NCI-H1436 (cell line): ENCODE data around the gene AGO3.

Experiments used
- DNase-seq: peaks from one replicate; lab custom pipeline; 2025; lab: John Stamatoyannopoulos, UW

The AGO3 gene

DNA sequence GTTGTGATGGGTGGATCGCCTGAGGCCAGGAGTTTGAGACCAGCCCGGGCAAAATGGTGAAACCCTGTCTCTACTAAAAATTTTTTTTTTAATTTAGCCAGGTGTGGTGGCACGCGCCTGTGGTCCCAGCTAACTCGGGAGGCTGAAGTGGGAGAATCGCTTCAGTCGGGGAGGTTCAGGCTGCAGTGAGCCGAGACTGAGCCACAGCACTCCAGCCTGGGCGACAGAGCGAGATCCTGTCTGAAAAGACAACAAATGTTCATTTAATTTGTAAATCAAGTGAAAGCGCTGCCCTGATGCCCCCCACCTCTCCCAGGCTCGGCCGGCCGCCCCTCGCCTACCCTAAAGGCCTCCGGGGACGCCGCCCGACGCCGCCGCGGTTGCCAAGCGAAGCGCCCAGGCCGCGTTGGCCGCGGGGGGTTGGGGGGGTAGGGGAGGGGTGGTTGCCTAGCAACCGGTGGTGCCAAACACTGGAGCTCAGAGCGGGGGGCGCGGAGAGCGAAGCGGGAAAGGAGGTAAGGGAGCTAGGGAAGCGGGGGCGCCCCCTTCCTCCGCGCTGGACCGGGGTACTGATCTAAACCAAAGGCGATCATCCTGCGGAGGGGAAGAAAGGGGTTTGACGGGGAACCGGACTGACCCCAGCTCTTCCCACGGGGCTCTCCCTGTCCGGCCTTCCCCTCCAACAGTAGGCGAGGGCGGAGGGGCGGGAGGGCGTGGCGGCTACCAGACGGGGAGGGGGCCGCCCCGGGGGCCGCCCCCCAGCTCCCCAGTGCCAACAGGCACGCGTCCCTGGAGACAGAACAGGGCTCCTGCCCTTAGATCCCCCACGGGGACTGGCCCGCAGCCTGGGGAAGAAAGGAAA, 153.0 kb downstream of the AGO3 start, which contains the start of gene TEKT2:
Gene TEKT2 (plus strand): TSS at position 460 of the 862 bp plus-strand sequence. CDS start 828 bp downstream, outside the sequence.
- peak; percentile 89 for DNase-seq

DNA sequence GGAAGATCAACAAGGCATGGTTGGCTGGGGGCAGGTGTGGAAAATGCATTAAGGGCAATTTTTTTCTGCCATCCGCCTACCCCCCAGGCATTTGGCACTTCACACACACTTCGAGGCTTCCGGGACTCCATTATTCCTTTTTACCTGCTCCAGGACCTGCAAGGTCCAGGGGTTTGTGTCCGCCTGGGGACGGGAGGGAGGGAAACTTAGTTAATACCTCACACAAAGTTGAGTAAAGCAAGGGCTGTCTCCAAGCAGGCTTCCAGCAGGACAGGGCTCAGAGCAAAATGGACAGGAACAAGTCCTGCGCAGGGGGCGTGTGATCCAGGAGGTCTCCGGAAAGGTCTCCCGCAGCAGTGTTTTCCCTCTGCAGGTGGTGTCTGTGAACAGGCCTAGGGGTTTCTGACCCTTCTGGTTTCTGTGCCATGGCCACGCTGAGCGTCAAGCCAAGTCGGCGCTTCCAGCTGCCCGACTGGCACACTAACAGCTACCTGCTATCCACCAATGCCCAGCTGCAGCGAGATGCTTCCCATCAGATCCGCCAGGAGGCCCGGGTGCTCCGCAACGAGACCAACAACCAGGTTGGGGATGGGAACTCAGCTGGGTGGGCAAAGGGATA, 153.7 kb downstream of the AGO3 start:
- DNase-seq = no peak

DNA sequence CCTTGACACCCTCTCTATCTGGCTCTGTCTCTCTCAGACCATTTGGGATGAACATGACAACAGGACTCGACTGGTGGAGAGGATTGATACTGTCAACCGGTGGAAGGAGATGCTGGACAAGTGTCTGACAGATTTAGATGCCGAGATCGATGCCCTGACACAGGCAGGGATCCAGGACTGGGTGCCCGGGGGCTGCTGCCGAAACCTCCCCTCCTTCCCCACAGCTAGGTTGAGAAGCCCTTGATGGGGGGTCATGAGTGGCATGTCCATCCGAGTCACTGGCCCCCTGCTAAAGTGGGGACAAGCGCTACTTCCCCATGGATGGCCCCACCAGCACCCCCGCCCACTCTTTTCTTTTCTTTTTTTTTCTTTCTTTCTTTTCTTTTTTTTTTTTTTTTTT, 154.2 kb downstream of the AGO3 start:
- DNase-seq = no peak

GRCh38 chr1:36085686-36086526, 155.0 kb downstream of the AGO3 start:
- DNase-seq = no peak

GRCh38 chr1:36086529-36087232, 155.8 kb downstream of the AGO3 start:
- DNase-seq = no peak

DNA sequence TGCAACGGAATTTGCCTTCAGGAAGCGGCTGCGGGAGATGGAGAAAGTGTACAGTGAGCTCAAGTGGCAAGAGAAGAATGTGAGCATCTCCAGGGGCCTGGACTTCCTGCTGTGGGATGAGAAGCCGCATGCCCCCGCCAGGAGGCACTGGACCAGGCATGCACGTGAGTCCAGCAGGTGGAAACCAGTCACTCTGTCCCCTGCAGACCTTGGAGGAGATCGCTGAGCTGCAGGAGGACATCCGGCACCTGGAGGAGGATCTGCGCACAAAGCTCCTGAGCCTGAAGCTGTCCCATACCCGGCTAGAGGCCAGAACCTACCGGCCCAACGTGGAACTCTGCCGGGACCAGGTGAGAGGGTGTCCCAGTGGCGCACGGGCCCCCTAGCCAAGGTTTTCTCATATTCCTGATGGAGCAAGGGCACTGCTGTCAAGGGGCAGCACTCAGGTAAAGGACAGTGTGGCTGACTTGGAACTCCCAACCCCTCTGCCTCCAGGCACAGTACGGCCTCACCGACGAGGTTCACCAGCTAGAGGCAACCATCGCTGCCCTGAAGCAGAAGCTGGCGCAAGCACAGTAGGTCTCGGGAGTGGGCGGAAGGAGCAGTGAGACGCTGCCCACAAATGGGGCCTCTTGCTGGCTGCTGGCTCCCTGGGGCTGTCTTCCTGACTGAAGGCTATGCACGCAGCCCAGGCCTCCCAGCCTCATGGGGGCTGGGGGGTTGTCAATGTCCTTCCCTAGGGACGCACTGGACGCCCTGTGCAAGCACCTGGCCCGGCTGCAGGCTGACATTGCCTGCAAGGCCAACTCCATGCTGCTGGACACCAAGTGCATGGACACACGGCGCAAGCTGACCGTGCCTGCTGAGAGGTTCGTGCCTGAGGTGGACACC, 156.6 kb downstream of the AGO3 start:
- DNase-seq = no peak

DNA sequence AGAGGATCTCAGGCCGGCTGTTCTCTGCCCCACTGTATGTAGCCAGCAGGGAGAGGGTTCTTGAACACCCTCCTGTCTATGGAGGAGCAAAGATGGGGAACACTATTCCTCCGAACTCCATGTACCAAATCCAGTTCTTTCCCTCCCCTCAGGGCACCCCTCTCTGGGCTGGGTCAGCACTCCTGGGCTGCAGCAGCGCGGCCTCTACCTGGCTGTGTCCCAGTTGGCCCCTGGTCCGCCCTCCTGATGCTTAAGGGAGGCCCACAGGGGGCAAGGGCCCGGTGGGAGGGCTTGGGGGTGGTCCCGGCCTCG, 157.3 kb downstream of the AGO3 start:
- DNase-seq = no peak

DNA sequence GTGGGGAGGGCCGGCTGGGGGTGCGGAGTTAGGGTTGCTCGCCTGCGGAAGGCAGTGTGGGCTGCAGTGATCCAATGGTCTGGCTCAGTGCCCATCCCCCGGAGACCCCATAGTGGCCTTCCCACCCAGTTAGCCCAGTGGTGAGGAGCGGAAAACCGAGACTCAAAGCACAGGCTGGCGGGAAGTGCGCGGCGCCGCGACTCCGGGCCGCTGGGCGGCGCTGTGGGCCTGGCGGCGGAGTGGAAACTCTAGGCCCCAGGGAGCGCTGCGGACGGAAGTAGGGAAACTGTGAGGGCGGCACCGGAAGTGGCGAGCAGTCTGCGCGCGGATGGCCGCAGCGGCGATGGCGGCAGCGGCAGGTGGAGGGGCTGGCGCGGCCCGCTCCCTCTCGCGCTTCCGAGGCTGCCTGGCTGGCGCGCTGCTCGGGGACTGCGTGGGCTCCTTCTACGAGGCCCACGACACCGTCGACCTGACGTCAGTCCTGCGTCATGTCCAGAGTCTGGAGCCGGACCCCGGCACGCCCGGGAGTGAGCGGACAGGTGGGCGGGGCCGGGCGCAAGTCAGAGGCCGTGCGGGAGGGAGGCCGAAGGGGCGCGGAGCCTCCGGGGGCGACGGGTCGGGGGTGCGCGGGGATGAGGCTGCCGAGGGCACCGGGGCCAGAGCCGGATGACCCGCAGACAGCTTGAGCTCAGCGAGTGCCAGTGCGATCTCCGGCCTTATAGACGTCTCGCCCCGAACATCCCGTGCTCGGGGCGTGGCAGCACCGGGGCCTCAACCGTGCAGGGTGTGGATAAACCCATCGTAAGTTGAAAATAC, 157.9 kb downstream of the AGO3 start, which contains the start of gene ADPRS:
Gene ADPRS (plus strand): TSS at position 316 of the 816 bp plus-strand sequence. CDS start 13 bp downstream, at position 329.
- DNase-seq = peak; percentile 81

DNA sequence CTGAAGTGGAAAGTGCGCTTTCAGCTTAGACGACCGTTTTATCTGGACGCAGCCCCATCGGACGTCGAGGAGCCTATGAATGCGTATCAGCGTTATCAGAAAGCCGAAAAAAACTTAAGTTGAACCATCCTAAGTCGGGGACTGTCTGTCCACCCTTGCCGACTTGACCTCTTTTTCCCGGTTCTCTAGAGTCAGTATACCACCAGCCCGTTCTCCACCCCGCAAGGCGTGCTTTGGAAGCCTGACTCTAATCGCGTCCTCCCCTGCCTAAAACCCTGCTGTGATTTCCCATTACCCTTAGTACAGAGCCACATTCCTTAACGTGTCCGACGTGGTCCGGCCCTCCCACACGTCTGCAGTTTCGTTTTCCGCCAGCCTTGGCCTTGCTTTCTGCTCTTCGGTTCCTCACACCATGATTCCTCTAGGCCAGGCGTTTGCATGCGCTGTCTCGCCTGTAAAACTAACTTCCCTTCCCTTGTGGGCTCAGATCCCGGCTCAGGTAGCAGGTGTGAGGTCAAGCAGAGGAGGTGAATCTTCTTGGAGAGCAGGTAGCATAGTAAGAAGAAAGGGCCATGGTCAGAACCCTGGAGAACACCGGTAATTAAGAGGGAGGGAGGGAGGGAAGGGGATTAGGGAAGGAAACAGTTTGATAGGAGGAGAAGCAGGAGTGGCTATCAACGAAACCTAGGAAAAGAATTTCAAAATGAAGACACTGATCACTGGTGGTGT, 158.7 kb downstream of the AGO3 start:
- DNase-seq = no peak

- no peak for DNase-seq
Measured at GRCh38 chr1:36091141-36091540, 160.2 kb downstream of the AGO3 start.

GRCh38 chr1:36091698-36092097, 160.8 kb downstream of the AGO3 start:
- DNase-seq = no peak

- no peak for DNase-seq
Measured at GRCh38 chr1:36092166-36092797, 161.4 kb downstream of the AGO3 start.

GRCh38 chr1:36092798-36093185, 161.9 kb downstream of the AGO3 start:
- DNase-seq = no peak

GRCh38 chr1:36093226-36093625, 162.3 kb downstream of the AGO3 start:
- DNase-seq = no peak

GRCh38 chr1:36093929-36094328, 163.0 kb downstream of the AGO3 start:
- no peak for DNase-seq

- no peak for DNase-seq
Measured at GRCh38 chr1:36094621-36095061, 163.7 kb downstream of the AGO3 start.

DNA sequence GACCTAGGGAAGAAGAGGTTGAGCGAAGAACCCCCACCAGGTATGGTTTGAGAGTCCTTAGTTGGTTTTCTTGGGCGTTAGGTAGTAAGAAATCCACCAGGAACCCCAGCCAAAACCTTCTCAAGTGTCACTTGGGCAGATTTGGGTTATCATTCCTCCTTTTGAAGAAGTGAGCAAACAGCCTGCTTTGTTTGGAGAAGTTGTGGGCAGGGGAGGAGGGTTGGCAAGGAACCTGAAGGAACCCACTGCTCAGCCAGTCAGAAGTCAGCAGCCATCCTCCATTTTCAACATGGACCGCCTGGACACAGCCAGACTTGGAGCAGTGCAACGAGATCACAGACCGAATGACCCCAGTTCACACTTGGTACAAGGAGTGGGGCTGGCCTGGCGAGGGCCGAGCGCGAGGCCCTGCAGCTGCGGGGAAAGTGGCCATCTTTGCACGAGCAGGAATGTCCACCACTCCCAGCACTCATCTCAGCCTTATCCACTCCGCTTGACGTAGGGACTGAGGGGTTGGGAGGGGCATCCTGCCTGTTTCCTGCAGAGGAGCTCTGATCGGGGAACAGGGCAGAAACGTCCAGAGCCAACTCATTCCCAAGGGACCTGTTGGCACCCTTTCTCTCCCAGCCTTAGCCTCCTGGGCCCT, 165.0 kb downstream of the AGO3 start:
- DNase-seq = no peak
